Measurements from ENCODE around the gene MCTP1. TPM values are rescaled to one million over a fixed set of nuclear protein-coding genes. Genes with fewer than 3 reads are reported as not detected.

Gene MCTP1
- total and polyA plus RNA-seq, 2 experiments from 2014 or later: 1.3 to 5.7 TPM

DNA sequence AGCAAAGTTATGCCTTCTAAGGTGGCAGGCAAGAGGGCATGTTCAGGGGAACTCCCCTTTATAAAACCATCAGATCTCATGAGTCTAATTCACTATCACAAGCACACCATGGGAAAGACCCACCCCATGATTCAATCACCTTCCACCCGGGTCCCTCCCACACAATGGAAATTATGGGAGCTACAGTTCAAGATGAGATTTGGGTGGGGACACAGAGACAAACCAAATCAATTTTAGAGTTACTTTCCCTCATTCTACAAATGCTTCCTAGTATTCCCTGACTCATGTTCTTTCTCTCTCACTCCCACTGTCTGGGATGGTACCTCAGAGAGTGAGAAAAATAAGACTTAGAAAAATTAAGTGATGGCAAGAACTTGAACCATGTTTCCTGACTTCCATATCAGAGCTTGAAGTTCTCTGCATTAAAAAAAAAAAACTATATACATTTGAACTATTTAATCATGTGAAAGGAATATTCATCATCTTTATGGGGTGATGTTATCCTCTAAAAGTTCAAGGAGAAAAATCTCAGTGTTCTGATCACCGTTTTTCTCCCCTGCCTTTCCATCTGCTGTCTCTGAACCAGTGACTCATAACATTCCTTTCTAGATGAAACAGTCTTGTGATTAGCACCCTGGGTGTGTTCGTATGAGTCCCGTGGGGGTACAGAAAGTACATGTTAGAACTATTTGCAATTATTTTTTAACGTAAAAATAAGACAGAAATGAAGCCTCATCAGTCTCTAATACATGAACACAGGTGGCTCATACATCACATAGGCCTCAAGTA, 383.5 kb downstream of the MCTP1 start:
- no peaks in the 10 kb centered on the region for H3K36me3 ChIP-seq (replicated peaks; ENCODE audit: insufficient read depth, low read depth)
- H3K27me3 ChIP-seq: no peaks in the 10 kb centered on the region
- H4K20me1 ChIP-seq (ENCODE audit: insufficient read depth, poor library complexity, severe bottlenecking): no peaks in the 10 kb centered on the region
- no peaks in the 10 kb centered on the region for H3K4me1 ChIP-seq (ENCODE audit: insufficient read depth)
- 50% methylated on average over 5 of the region's 5 CpGs for WGBS (ENCODE audit: low lambda C conversion rate, missing lambda C conversion rate)
- no peak overlapping the region for H3K4me3 ChIP-seq
- TF ChIP-seq EZH2phosphoT487 (IDR thresholded peaks at IDR 0.05; ENCODE audit: low read depth, severe bottlenecking, unreplicated experiment): no peak
- TF ChIP-seq, protein P1, sequence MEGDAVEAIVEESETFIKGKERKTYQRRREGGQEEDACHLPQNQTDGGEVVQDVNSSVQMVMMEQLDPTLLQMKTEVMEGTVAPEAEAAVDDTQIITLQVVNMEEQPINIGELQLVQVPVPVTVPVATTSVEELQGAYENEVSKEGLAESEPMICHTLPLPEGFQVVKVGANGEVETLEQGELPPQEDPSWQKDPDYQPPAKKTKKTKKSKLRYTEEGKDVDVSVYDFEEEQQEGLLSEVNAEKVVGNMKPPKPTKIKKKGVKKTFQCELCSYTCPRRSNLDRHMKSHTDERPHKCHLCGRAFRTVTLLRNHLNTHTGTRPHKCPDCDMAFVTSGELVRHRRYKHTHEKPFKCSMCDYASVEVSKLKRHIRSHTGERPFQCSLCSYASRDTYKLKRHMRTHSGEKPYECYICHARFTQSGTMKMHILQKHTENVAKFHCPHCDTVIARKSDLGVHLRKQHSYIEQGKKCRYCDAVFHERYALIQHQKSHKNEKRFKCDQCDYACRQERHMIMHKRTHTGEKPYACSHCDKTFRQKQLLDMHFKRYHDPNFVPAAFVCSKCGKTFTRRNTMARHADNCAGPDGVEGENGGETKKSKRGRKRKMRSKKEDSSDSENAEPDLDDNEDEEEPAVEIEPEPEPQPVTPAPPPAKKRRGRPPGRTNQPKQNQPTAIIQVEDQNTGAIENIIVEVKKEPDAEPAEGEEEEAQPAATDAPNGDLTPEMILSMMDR (IDR thresholded peaks at IDR 0.05; ENCODE audit: poor library complexity): no peak
- TF ChIP-seq EZH2 (IDR thresholded peaks at IDR 0.05; ENCODE audit: borderline replicate concordance): no peak
- H3K4me2 ChIP-seq: peak overlapping the region; percentile 43
- H3K27ac ChIP-seq: peak overlapping the region; percentile 76
- no peaks in the 10 kb centered on the region for H3K9me2 ChIP-seq (replicated peaks; ENCODE audit: insufficient read depth)
- DNase-seq (ENCODE audit: low spot score): peak; percentile 47
- no peaks in the 10 kb centered on the region for H3K79me2 ChIP-seq
- no peak overlapping the region for H2AFZ ChIP-seq
- H3K9me3 ChIP-seq (ENCODE audit: low read depth): no peaks in the 10 kb centered on the region

- 88% methylated on average over 3 of the region's 3 CpGs for WGBS (ENCODE audit: low lambda C conversion rate, missing lambda C conversion rate)
- no peak for DNase-seq (ENCODE audit: low spot score)
- H2AFZ ChIP-seq: no peak overlapping the region
- H3K36me3 ChIP-seq (replicated peaks; ENCODE audit: insufficient read depth, low read depth): no peaks in the 10 kb centered on the region
- H3K79me2 ChIP-seq: no peaks in the 10 kb centered on the region
- TF ChIP-seq, protein P1 (IDR thresholded peaks at IDR 0.05; ENCODE audit: poor library complexity): no peak
- TF ChIP-seq EZH2 (IDR thresholded peaks at IDR 0.05; ENCODE audit: borderline replicate concordance) (no peak), EZH2phosphoT487 (IDR thresholded peaks at IDR 0.05; ENCODE audit: low read depth, severe bottlenecking, unreplicated experiment) (no peak)
- H3K27me3 ChIP-seq: no peaks in the 10 kb centered on the region
- H3K27ac ChIP-seq: no peak overlapping the region
- no peaks in the 10 kb centered on the region for H3K9me3 ChIP-seq (ENCODE audit: low read depth)
- no peak overlapping the region for H3K4me2 ChIP-seq
- H3K4me1 ChIP-seq (ENCODE audit: insufficient read depth): no peaks in the 10 kb centered on the region
- no peaks in the 10 kb centered on the region for H3K9me2 ChIP-seq (replicated peaks; ENCODE audit: insufficient read depth)
- H3K4me3 ChIP-seq: no peak overlapping the region
- H4K20me1 ChIP-seq (ENCODE audit: insufficient read depth, poor library complexity, severe bottlenecking): no peaks in the 10 kb centered on the region
Measured at GRCh38 chr5:94900006-94900505, 384.8 kb downstream of the MCTP1 start.

DNA sequence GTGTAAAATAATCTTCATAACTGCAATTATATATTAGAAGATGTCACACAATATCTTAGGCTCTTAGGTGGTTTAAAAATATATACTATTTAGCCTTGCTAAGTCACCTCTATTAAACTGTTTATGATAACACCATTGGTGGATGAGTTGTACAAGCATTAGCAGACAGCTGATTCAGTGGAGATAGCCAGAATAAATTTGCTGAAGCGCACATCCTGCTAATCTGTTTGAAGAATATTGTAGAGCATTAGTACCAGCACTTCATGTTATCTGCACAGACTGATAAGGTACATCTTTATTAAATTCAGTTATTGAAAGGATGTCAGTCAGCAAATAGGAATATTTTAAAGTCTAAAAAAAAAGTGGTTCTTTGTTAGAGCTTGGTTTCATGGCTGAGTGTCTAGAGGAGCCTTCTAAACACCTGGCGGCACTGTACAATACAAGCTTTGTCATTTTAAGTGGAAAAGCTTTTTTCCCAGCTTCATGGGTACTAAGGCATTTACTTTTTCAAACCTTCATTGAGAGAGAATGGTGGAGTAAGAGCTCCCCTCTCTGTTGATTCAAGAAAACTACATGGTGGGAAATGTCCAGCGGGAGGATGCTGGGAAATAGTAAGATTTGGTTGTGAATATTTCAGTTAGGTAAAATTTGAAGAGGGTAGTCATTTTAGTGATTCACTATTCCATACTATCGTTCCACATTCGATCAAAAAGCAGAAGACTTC, 391.3 kb downstream of the MCTP1 start:
- Histone ChIP-seq H3K4me2 (no peak overlapping the region), H4K20me1 (ENCODE audit: insufficient read depth, poor library complexity, severe bottlenecking) (no peaks in the 10 kb centered on the region), H3K4me1 (ENCODE audit: insufficient read depth) (no peaks in the 10 kb centered on the region), H3K79me2 (no peaks in the 10 kb centered on the region), H2AFZ (no peak overlapping the region), H3K36me3 (replicated peaks; ENCODE audit: insufficient read depth, low read depth) (no peaks in the 10 kb centered on the region), H3K27me3 (no peaks in the 10 kb centered on the region), H3K27ac (no peak overlapping the region), H3K4me3 (no peak overlapping the region), H3K9me3 (ENCODE audit: low read depth) (no peaks in the 10 kb centered on the region), H3K9me2 (replicated peaks; ENCODE audit: insufficient read depth) (no peaks in the 10 kb centered on the region)
- 22% methylated on average over 5 of the region's 5 CpGs for WGBS (ENCODE audit: low lambda C conversion rate, missing lambda C conversion rate)
- DNase-seq (ENCODE audit: low spot score): no peak
- TF ChIP-seq EZH2 (IDR thresholded peaks at IDR 0.05; ENCODE audit: borderline replicate concordance) (no peak), EZH2phosphoT487 (IDR thresholded peaks at IDR 0.05; ENCODE audit: low read depth, severe bottlenecking, unreplicated experiment) (no peak)
- TF ChIP-seq, protein P1 (IDR thresholded peaks at IDR 0.05; ENCODE audit: poor library complexity): peak; percentile 45

Data from hepatocyte (in vitro differentiated cells).